Skeletal muscle tissue (tissue), 4 donors: ENCODE measurements around the gene PLAU. TPM values are rescaled to one million over a fixed set of nuclear protein-coding genes. Genes with fewer than 3 reads are reported as not detected.
"Not testable (repeated sequence)": the region's sequence is repeated elsewhere in the genome, so short reads cannot be mapped to it uniquely, and the experiment has no call there.

Source experiments
- H3K27ac ChIP-seq: one replicate; pipeline ENCODE4 v1.7.0; 2013; ENCODE audit warnings: mild to moderate bottlenecking, low read depth, low read length, inconsistent platforms
- H3K27me3 ChIP-seq, 3 donors: one replicate each; pipeline ENCODE4 v1.7.0; 2013; ENCODE audit warnings: low read length in 3 of 3; ENCODE audit not compliant: control insufficient read depth in 3 of 3, insufficient read depth in 3 of 3
- H3K36me3 ChIP-seq, 3 donors: one replicate each; pipeline ENCODE4 v1.7.0; 2013; ENCODE audit warnings: low read length in 3 of 3; ENCODE audit not compliant: control insufficient read depth in 3 of 3, insufficient read depth in 3 of 3
- H3K4me1 ChIP-seq, 3 donors: one replicate each; pipeline ENCODE4 v1.7.0; 2013; ENCODE audit warnings: low read length in 3 of 3, mild to moderate bottlenecking in 3 of 3; ENCODE audit not compliant: control insufficient read depth in 3 of 3, insufficient read depth in 3 of 3
- H3K4me3 ChIP-seq, 3 donors: one replicate each; pipeline ENCODE4 v1.7.0; 2013; ENCODE audit warnings: low read length in 3 of 3
- H3K9ac ChIP-seq, 3 donors: one replicate each; pipeline ENCODE4 v1.7.0; 2013; ENCODE audit warnings: low read length in 3 of 3, mild to moderate bottlenecking in 3 of 3, moderate library complexity in 2 of 3, low read depth in 1 of 3
- H3K9me3 ChIP-seq, 3 donors: one replicate each; pipeline ENCODE4 v1.7.0; 2013; ENCODE audit warnings: low read length in 3 of 3; ENCODE audit not compliant: control insufficient read depth in 3 of 3
- total RNA-seq: library from RNA; depleted of rRNA; stranded (reverse); fragments of >200 nt; gene quantifications from one replicate; pipeline ENCODE4 v1.2.3, GENCODE V29; 2014
- donor health status: Osteomylitis.

The PLAU gene
- total RNA-seq, 1 donor from 2014 or later: 21.4 TPM

DNA sequence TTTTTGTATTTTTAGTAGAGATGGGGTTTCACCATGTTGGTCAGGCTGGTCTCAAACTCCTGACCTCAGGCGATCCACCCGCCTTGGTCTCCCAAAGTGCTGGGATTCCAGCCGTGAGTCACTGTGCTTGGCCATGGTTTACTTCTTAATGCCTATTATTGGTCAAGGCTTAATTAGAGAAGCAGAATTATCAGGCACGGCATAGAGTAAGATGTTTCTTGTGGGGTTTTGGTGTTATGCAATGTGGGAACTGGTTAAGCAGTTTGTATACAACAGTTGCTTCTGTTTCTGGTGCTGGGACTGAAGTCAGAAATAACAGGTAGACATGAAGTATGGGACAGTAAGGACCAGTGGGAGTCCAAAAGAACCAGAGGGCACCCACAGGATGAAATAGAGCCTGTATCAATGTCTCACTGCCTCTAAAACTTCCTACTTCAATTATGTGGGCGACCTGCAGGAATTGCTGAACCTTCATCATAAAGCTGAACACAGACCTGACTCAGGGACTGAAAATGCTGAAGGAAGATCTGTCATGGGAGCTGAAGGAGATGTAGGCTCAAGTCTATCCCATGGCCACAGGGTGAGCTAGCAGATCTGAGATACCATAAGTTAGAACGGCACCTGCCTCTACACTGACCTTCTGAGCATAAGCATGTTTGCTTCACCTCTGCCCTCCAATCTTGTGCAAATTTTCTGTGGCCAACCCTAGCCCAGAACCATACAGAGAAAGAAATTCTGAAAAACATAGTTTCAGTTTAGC is 48.7 kb downstream of the PLAU start:
- H3K9ac ChIP-seq: no peak overlapping the region
- H3K9me3 ChIP-seq: no peaks in the 10 kb centered on the region
- H3K27me3 ChIP-seq: no peaks in the 10 kb centered on the region
- no peaks in the 10 kb centered on the region for H3K36me3 ChIP-seq
- no peak overlapping the region for H3K4me3 ChIP-seq
- H3K4me1 ChIP-seq: peaks cover 10 to 14% (median 10%) of the 10 kb centered on the region in 3 donors
- H3K27ac ChIP-seq: no peak overlapping the region

GRCh38 chr10:73962386-73962785 is 51.5 kb downstream of the PLAU start:
- H3K4me1 ChIP-seq: peaks cover 9 to 19% (median 16%) of the 10 kb centered on the region in 3 donors

GRCh38 chr10:73963533-73963932 is 52.6 kb downstream of the PLAU start:
- not testable (repeated sequence) for H3K4me3 ChIP-seq, H3K9ac ChIP-seq, H3K36me3 ChIP-seq, H3K27me3 ChIP-seq, H3K9me3 ChIP-seq, H3K27ac ChIP-seq
- peaks cover 9 to 25% (median 18%) of the 10 kb centered on the region in 3 donors for H3K4me1 ChIP-seq

More at GRCh38 chr10:73962386-73962785, 51.5 kb downstream of the PLAU start:
- no peak overlapping the region for H3K27ac ChIP-seq
- H3K4me3 ChIP-seq: no peak overlapping the region
- H3K36me3 ChIP-seq: no peaks in the 10 kb centered on the region
- H3K9ac ChIP-seq: no peak overlapping the region
- H3K27me3 ChIP-seq: no peaks in the 10 kb centered on the region
- H3K9me3 ChIP-seq: no peaks in the 10 kb centered on the region

GRCh38 chr10:73964743-73965142 is 53.8 kb downstream of the PLAU start:
- Histone ChIP-seq H3K9me3 (no peaks in the 10 kb centered on the region), H3K27ac (no peak overlapping the region), H3K9ac (no peak overlapping the region), H3K4me3 (no peak overlapping the region), H3K36me3 (no peaks in the 10 kb centered on the region), H3K27me3 (no peaks in the 10 kb centered on the region), H3K4me1 (peaks cover 9 to 23% (median 18%) of the 10 kb centered on the region in 3 donors)

DNA sequence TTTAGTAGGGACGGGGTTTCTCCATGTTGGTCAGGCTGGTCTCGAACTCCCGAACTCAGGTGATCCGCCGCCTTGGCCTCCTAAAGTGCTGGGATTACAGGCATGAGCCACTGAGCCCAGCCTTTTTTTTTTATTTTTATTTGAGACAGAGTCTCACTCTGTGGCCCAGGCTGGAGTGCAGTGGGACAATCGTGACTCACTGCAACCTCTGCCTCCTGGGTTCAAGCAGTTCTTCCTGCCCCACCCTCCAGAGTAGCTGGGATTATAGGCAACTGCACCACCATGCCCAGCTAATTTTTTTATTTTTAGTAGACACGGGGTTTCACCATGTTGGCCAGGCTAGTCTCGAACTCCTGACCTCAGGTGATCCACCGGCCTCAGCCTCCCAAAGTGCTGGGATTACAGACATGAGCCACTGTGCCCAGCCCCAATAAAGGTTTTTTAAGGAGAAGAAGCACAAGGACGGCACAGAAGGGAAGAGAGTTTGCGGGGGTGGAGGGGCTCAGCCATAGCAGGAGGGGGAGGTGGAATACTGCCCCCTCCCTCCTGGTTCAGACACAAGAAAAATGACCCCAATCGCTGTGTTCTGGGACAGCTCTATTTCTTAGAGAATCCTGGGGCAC is 54.4 kb downstream of the PLAU start:
- peak overlapping the region in 2 of 3 donors; percentile 39 to 77 for H3K9ac ChIP-seq

DNA sequence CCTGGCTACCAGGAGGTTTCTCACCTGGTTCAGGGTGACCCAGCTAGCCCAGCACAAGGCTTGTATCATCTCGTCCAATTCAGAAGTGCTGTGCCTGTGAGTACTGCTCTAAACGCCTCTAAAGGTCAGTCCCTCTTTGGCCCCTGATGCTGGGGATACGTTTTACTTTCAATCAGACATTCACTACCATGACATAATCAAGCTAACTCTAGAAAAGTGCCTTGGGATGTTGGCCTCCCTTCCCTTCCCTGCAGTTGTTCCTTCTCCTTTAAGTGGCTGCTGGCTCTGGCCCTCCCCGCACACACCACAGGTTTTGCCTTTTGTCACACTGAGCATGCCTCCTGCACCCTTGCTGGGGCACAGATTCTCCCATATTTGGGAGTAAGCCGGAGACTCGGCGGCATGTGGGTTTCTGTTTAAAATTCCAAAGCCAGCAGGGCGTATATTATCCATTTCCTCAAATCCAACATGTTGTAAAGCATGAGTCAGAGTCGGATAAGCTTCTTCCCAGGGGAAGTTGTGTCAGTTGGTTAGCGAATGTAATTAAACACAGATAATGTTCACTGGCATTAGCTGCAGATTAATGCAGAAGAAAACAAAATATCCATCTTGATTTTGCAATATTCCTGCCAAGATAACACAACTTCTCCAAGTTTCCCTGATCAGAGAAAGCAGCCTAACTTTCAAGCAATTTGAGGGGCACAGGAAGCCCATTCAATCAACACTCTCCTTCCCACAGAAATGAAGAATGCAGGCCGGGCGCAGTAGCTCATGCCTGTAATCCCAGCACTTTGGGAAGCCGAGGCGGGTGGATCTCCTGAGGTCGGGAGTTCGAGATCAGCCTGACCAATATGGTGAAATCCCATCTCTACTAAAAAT is 55.2 kb downstream of the PLAU start:
- Histone ChIP-seq H3K36me3 (no peaks in the 10 kb centered on the region), H3K4me1 (peaks cover 9 to 23% (median 18%) of the 10 kb centered on the region in 3 donors), H3K9me3 (no peaks in the 10 kb centered on the region), H3K27me3 (no peaks in the 10 kb centered on the region), H3K4me3 (peak overlapping the region; percentile 45 to 58 (median 48)), H3K9ac (peak overlapping the region; percentile 39 to 77 (median 63)), H3K27ac (peak overlapping the region; percentile 85)

More for the DNA sequence above, 54.4 kb downstream of the PLAU start:
- Histone ChIP-seq H3K4me1 (peaks cover 9 to 23% (median 18%) of the 10 kb centered on the region in 3 donors), H3K4me3 (peak overlapping the region in 2 of 3 donors; percentile 45 to 58), H3K27ac (peak overlapping the region; percentile 85)
- H3K9me3 ChIP-seq, H3K36me3 ChIP-seq, H3K27me3 ChIP-seq: not testable (repeated sequence)

DNA sequence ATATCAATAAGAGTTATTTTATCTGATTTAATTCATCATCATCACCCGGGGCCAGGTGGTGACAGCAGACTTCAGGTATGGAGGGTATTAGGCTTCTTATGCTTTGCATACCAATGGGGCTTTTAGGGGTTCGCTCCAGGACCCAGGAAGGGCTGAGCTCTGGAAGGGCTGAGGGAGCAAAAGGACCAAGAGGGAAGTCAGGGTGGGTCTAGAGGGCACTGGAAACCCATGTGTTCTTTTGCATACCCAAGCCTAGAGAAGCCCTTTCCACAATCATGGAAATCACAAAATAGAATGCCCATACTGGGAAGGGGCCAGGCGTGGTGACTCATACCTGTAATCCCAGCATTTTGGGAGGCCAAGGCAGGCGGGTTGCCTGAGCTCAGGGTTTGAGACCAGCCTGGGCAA is 56.1 kb downstream of the PLAU start:
- Histone ChIP-seq H3K27me3 (no peaks in the 10 kb centered on the region), H3K36me3 (no peaks in the 10 kb centered on the region), H3K4me3 (no peak overlapping the region), H3K9me3 (no peaks in the 10 kb centered on the region), H3K27ac (peak overlapping the region; percentile 85), H3K9ac (no peak overlapping the region), H3K4me1 (peaks cover 9 to 23% (median 18%) of the 10 kb centered on the region in 3 donors)

Other genes starting within 250 kb of the PLAU start
- 4.7 TPM for gene AGAP5, start 213.0 kb upstream of the PLAU start, total RNA-seq
- 41.8 TPM for gene SEC24C, start 166.8 kb upstream of the PLAU start, total RNA-seq
- gene CHCHD1, start 129.1 kb upstream of the PLAU start, total RNA-seq: 17.7 TPM
- 29.7 TPM for gene ZSWIM8, start 125.5 kb upstream of the PLAU start, total RNA-seq
- 6.3 TPM for gene NDST2, start 99.5 kb upstream of the PLAU start, total RNA-seq
- gene CAMK2G, start 36.6 kb upstream of the PLAU start, total RNA-seq: 16.2 TPM
- gene VCL, start 87.0 kb downstream of the PLAU start, total RNA-seq: 83.0 TPM
- gene AP3M1, start 239.7 kb downstream of the PLAU start, total RNA-seq: 22.4 TPM
- 28.2 TPM for gene ADK, start 240.1 kb downstream of the PLAU start, total RNA-seq